Gastrocnemius medialis (tissue), 4 donors: ENCODE data around the gene APOL4.

Experiments
- CTCF ChIP-seq, 5 experiments: fragments of 450-650 bp in 3 of 5; fragments of 200-600 bp in 2 of 5; sonication (generic) in 2 of 5; IDR thresholded peaks in 4 of 5; conservative IDR thresholded peaks in 1 of 5; 1 replicate in 4 of 5; 2 replicates in 1 of 5; pipeline ENCODE4 v1.5.1; 2016 to 2019; ENCODE audit warnings: antibody characterized with exemption in 5 of 5, mild to moderate bottlenecking in 3 of 5, moderate library complexity in 3 of 5
- POLR2A ChIP-seq, 2 donors: fragments of 450-650 bp; IDR thresholded peaks; one replicate each; pipeline ENCODE4 v1.6.1; 2017; ENCODE audit warnings: antibody characterized with exemption in 2 of 2, mild to moderate bottlenecking in 2 of 2, moderate library complexity in 2 of 2

- no peak for TF ChIP-seq CTCF (IDR thresholded peaks at IDR 0.05 in 4 of 5, conservative IDR thresholded peaks at IDR 0.05 in 1 of 5)
- no peak for TF ChIP-seq POLR2A (IDR thresholded peaks at IDR 0.05)
Measured at GRCh38 chr22:36191106-36191836, 10.3 kb downstream of the APOL4 start.
